Measurements from ENCODE around the gene BECN2.

Gene BECN2

DNA sequence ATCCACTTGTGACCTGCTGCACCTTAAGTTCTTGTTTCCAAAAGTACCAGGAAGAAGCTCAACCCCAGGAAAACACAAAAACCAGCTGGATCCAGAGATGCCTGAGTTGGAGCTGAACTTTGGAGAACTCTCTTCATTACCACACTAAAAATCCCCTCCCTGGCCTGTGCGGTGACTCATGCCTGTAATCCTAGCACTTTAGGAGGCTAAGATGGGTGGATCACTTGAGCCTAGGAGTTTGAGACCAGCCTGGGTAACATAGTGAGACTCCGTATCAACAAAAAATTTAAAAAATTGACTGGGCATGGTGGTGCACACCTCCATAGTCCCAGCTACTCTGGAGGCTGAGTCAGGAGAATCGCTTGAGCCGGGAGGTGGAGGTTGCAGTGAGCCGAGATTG is 35.2 kb downstream of the BECN2 start:
- Histone ChIP-seq H3K4me2 (ENCODE audit: low read length) (no peak overlapping the region), H2AFZ (ENCODE audit: low read length) (no peak overlapping the region), H3K27ac (ENCODE audit: low read depth, low read length, poor library complexity, severe bottlenecking) (no peak overlapping the region), H3K9ac (ENCODE audit: low read length) (no peak overlapping the region), H3K9me3 (ENCODE audit: low read length) (no peaks in the 10 kb centered on the region), H3K9me2 (ENCODE audit: low read depth, low read length) (no peaks in the 10 kb centered on the region), H3K4me3 (ENCODE audit: low read depth, low read length, poor library complexity, severe bottlenecking) (no peak overlapping the region), H3K4me1 (ENCODE audit: insufficient read depth, low read length, severe bottlenecking) (no peaks in the 10 kb centered on the region), H3K79me2 (ENCODE audit: insufficient read depth, low read length) (no peaks in the 10 kb centered on the region), H3K36me3 (ENCODE audit: insufficient read depth, low read length) (no peaks in the 10 kb centered on the region), H4K20me1 (ENCODE audit: insufficient read depth, low read length) (no peaks in the 10 kb centered on the region), H3F3A (ENCODE audit: insufficient read depth, low read length) (no peaks in the 10 kb centered on the region), H3K27me3 (ENCODE audit: insufficient read depth, low read length) (no peaks in the 10 kb centered on the region)
- TF ChIP-seq, protein P1, sequence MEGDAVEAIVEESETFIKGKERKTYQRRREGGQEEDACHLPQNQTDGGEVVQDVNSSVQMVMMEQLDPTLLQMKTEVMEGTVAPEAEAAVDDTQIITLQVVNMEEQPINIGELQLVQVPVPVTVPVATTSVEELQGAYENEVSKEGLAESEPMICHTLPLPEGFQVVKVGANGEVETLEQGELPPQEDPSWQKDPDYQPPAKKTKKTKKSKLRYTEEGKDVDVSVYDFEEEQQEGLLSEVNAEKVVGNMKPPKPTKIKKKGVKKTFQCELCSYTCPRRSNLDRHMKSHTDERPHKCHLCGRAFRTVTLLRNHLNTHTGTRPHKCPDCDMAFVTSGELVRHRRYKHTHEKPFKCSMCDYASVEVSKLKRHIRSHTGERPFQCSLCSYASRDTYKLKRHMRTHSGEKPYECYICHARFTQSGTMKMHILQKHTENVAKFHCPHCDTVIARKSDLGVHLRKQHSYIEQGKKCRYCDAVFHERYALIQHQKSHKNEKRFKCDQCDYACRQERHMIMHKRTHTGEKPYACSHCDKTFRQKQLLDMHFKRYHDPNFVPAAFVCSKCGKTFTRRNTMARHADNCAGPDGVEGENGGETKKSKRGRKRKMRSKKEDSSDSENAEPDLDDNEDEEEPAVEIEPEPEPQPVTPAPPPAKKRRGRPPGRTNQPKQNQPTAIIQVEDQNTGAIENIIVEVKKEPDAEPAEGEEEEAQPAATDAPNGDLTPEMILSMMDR (IDR thresholded peaks at IDR 0.05; ENCODE audit: low read length) = no peak
- no peak for TF ChIP-seq EZH2 (IDR thresholded peaks at IDR 0.05; ENCODE audit: borderline replicate concordance, low read length)

DNA sequence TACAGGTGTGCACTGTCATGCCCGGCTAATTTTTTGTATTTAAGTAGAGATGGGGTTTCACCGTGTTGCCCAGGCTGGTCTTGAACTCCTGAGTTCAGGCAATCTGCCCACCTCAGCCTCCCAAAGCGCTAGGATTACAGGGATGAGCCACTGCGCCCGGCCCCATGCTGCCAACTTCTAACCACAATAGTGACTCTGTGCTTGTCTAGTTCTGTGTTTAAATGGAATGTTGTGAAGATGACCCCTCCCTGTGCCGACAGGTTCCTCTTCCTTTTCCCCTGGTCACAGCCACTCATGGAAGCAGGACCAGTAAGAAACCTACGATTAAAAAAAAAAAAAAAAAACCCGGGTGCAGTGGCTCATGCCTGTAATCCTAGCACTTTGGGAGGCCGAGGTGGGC is 36.6 kb downstream of the BECN2 start:
- Histone ChIP-seq H3K9ac (ENCODE audit: low read length) (no peak overlapping the region), H4K20me1 (ENCODE audit: insufficient read depth, low read length) (no peaks in the 10 kb centered on the region), H3K4me3 (ENCODE audit: low read depth, low read length, poor library complexity, severe bottlenecking) (no peak overlapping the region), H2AFZ (ENCODE audit: low read length) (no peak overlapping the region), H3F3A (ENCODE audit: insufficient read depth, low read length) (no peaks in the 10 kb centered on the region), H3K27me3 (ENCODE audit: insufficient read depth, low read length) (no peaks in the 10 kb centered on the region), H3K79me2 (ENCODE audit: insufficient read depth, low read length) (no peaks in the 10 kb centered on the region), H3K9me2 (ENCODE audit: low read depth, low read length) (no peaks in the 10 kb centered on the region), H3K4me1 (ENCODE audit: insufficient read depth, low read length, severe bottlenecking) (no peaks in the 10 kb centered on the region), H3K36me3 (ENCODE audit: insufficient read depth, low read length) (no peaks in the 10 kb centered on the region), H3K9me3 (ENCODE audit: low read length) (no peaks in the 10 kb centered on the region), H3K4me2 (ENCODE audit: low read length) (no peak overlapping the region), H3K27ac (ENCODE audit: low read depth, low read length, poor library complexity, severe bottlenecking) (no peak overlapping the region)
- TF ChIP-seq EZH2 (IDR thresholded peaks at IDR 0.05; ENCODE audit: borderline replicate concordance, low read length) = no peak
- TF ChIP-seq, protein P1 (IDR thresholded peaks at IDR 0.05; ENCODE audit: low read length) = no peak

DNA sequence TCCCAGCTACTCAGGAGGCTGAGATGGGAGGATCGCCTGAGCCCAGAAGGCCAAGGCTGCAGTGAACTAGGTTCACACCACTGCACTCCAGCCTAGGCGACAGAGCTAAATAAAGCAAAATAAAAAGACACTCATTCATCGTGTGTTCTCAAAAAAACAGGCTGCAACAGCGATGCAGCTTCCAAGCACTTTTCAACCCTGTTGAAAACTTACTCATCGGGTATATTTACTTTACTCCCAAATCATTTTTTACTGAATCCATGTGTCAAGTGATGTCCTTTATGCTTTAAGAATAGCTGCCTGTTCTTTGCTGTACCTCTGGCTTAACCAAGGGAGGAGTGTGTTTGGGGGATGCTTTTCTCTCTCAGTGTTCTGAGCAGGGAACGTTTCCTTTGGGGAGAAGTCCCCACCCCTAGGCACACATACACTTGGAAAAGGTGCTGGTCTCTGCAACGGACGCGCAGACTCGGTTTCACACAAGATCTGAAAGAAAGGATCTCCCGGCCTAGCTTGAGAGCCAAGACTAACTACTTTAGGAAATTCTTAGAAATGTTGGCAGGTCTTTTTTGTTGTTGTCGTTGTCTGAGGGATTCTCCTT is 39.9 kb downstream of the BECN2 start:
- Histone ChIP-seq H3K9me2 (ENCODE audit: low read depth, low read length) (no peaks in the 10 kb centered on the region), H3K4me1 (ENCODE audit: insufficient read depth, low read length, severe bottlenecking) (no peaks in the 10 kb centered on the region), H3K4me2 (ENCODE audit: low read length) (no peak overlapping the region), H3K27ac (ENCODE audit: low read depth, low read length, poor library complexity, severe bottlenecking) (no peak overlapping the region), H3K9me3 (ENCODE audit: low read length) (no peaks in the 10 kb centered on the region), H3K9ac (ENCODE audit: low read length) (no peak overlapping the region), H4K20me1 (ENCODE audit: insufficient read depth, low read length) (no peaks in the 10 kb centered on the region), H3K79me2 (ENCODE audit: insufficient read depth, low read length) (no peaks in the 10 kb centered on the region), H3K36me3 (ENCODE audit: insufficient read depth, low read length) (no peaks in the 10 kb centered on the region), H3K4me3 (ENCODE audit: low read depth, low read length, poor library complexity, severe bottlenecking) (no peak overlapping the region), H3F3A (ENCODE audit: insufficient read depth, low read length) (no peaks in the 10 kb centered on the region), H3K27me3 (ENCODE audit: insufficient read depth, low read length) (no peaks in the 10 kb centered on the region), H2AFZ (ENCODE audit: low read length) (no peak overlapping the region)
- TF ChIP-seq, protein P1 (IDR thresholded peaks at IDR 0.05; ENCODE audit: low read length) = no peak
- no peak for TF ChIP-seq EZH2 (IDR thresholded peaks at IDR 0.05; ENCODE audit: borderline replicate concordance, low read length)
